A673 (cell line): ENCODE data around the gene IL17REL. TPM values are rescaled to one million over a fixed set of nuclear protein-coding genes. Genes with fewer than 3 reads are reported as not detected.

Source experiments
- BruUV-seq: library from RNA; stranded (reverse); fragments of 400-500 nt; replicated peaks from 2 replicates; lab custom pipeline; 2021; lab: Mats Ljungman, UMichigan
- CTCF ChIA-PET: fragments of 300-600 bp; sonication (Branson Sonifier 250); formaldehyde crosslinking; loops from one replicate; lab custom pipeline; 2022; ENCODE audit warnings: antibody characterized with exemption; lab: Charles Lee
- POLR2A ChIA-PET: fragments of 300-600 bp; sonication (Branson Sonifier 250); formaldehyde crosslinking; loops from one replicate; lab custom pipeline; 2022; ENCODE audit warnings: antibody characterized with exemption; ENCODE audit not compliant: low non-redundant PET; lab: Charles Lee
- DNase-seq: peaks from one replicate; pipeline ENCODE4 v3.0.0-alpha.2; 2015; ENCODE audit warnings: low spot score
- H3K27ac ChIP-seq: fragments of 200-600 bp; sonication (generic); 2 replicates; pipeline ENCODE4 v1.5.1; 2016; ENCODE audit warnings: mixed run types, low read depth, mild to moderate bottlenecking, mixed read lengths, antibody characterized with exemption, low read length; ENCODE audit not compliant: poor library complexity, severe bottlenecking
- H3K27me3 ChIP-seq: fragments of 200-600 bp; sonication (generic); replicated peaks from 2 replicates; pipeline ENCODE4 v1.6.1; 2017; ENCODE audit warnings: mixed run types, low read depth, mild to moderate bottlenecking, mixed read lengths, antibody characterized with exemption, low read length; ENCODE audit not compliant: insufficient read depth, poor library complexity
- H3K36me3 ChIP-seq: fragments of 200-600 bp; sonication (generic); 2 replicates; pipeline ENCODE4 v1.6.1; 2016; ENCODE audit warnings: mixed run types, mild to moderate bottlenecking, mixed read lengths, antibody characterized with exemption, low read length; ENCODE audit not compliant: insufficient read depth, poor library complexity, severe bottlenecking
- H3K4me1 ChIP-seq: fragments of 200-600 bp; sonication (generic); 2 replicates; pipeline ENCODE4 v1.6.1; 2017; ENCODE audit warnings: mixed run types, mild to moderate bottlenecking, mixed read lengths, antibody characterized with exemption, low read length; ENCODE audit not compliant: insufficient read depth, poor library complexity, severe bottlenecking
- H3K4me3 ChIP-seq: fragments of 200-600 bp; sonication (generic); 2 replicates; pipeline ENCODE4 v1.5.1; 2016; ENCODE audit warnings: low read depth, mixed run types, mild to moderate bottlenecking, mixed read lengths, low read length; ENCODE audit not compliant: poor library complexity, severe bottlenecking
- H3K9me3 ChIP-seq: fragments of 200-600 bp; sonication (generic); 2 replicates; pipeline ENCODE4 v1.6.1; 2016; ENCODE audit warnings: mixed run types, low read depth, mild to moderate bottlenecking, mixed read lengths, antibody characterized with exemption, low read length; ENCODE audit not compliant: poor library complexity, severe bottlenecking
- CTCF ChIP-seq: fragments of 300-800, 200-600 bp; sonication (generic); conservative IDR thresholded peaks from 2 replicates; pipeline ENCODE4 v1.5.1; 2017; ENCODE audit warnings: low read depth, mild to moderate bottlenecking, antibody characterized with exemption, low read length, moderate library complexity, mixed read lengths
- EZH2 ChIP-seq: fragments of 200-600 bp; sonication (generic); IDR thresholded peaks from 2 replicates; pipeline ENCODE4 v1.6.1; 2017; ENCODE audit warnings: borderline replicate concordance, low read depth, mild to moderate bottlenecking, mixed read lengths, antibody characterized with exemption, low read length; ENCODE audit not compliant: poor library complexity, severe bottlenecking
- intact Hi-C: fragments of 100-400 bp; cut with micrococcal nuclease; formaldehyde crosslinking; loops from one replicate; pipeline ENCODE4 v1.10.0; 2022; ENCODE audit not compliant: unreplicated experiment
- total RNA-seq: library from RNA; stranded (reverse); gene quantifications from 2 replicates; pipeline ENCODE4 v1.2.3, GENCODE V29; 2021

IL17REL gene
- total RNA-seq, 1 experiment from 2014 or later: not detected

DNA sequence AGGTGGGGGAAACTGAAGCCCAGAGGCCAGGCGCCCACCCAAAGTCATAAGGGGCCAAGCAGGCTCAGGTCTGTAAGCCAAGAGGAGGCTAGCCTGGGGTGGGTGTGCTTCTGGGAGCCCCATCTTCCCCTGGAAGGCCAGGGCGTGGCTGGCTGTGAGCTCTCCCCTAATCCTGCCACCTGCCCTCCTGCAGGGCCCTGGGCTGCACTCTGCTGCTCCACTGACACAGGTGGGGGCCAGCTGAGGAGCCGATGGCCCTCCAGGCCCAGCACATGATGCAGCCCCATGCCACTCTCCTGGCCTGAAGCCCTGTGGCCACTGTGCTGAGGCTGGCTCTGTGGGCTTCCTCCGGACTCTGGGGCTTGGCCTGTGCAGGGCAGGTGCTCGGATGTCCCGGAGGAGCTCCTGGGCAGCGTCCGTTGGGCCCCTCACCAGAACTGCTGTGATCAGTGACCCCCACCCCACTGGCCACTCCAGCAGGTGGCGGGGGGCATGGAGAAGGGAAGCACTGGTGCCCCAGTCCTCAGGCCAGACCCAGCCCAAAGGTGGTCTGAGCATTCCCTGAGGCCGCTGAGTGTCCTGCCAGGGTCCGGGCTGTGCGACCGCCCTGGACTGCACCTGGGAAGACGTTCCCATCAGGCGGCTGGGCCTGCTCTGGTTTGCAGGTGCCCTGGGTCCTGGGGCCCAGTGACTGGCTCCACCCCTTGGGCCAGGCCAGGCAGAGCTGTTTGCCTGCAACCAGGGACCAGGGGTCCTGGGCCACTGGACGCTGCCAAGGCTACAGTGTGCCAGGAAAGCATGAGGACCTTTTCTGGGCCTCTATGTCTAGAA, 43.5 kb downstream of the IL17REL start:
- Histone ChIP-seq H3K36me3 (peaks cover 5% of the 10 kb centered on the region), H3K4me3 (no peak overlapping the region), H3K27ac (no peak overlapping the region), H3K9me3 (no peaks in the 10 kb centered on the region), H3K4me1 (peaks cover 14% of the 10 kb centered on the region), H3K27me3 (no peaks in the 10 kb centered on the region)
- BruUV-seq: no TSS peak
- intact Hi-C loops: no loop called here
- no peak for TF ChIP-seq CTCF
- TF ChIP-seq EZH2: no peak
- ChIA-PET CTCF (no interaction called here), POLR2A (no interaction called here)
- DNase-seq: no peak

- Histone ChIP-seq H3K4me1 (peaks cover 21% of the 10 kb centered on the region), H3K36me3 (peaks cover 12% of the 10 kb centered on the region), H3K27me3 (no peaks in the 10 kb centered on the region), H3K4me3 (no peak overlapping the region), H3K9me3 (no peaks in the 10 kb centered on the region), H3K27ac (no peak overlapping the region)
- CTCF ChIA-PET: no interaction called here
- POLR2A ChIA-PET: no interaction called here
- intact Hi-C loops: no loop called here
- BruUV-seq: no TSS peak
- TF ChIP-seq EZH2 (no peak), CTCF (no peak)
- no peak for DNase-seq
Observed at GRCh38 chr22:49968313-49968830, 44.2 kb downstream of the IL17REL start.

GRCh38 chr22:49967706-49968208, 44.8 kb downstream of the IL17REL start:
- peaks cover 18% of the 10 kb centered on the region for H3K36me3 ChIP-seq
- BruUV-seq: no TSS peak
- CTCF ChIA-PET: no interaction called here
- H3K9me3 ChIP-seq: no peaks in the 10 kb centered on the region
- H3K27me3 ChIP-seq: no peaks in the 10 kb centered on the region
- intact Hi-C loops: no loop called here
- no peak overlapping the region for H3K4me3 ChIP-seq
- no peak overlapping the region for H3K27ac ChIP-seq
- POLR2A ChIA-PET: no interaction called here
- DNase-seq: no peak
- peaks cover 27% of the 10 kb centered on the region for H3K4me1 ChIP-seq
- no peak for TF ChIP-seq EZH2
- no peak for TF ChIP-seq CTCF
